ENCODE data around the gene GSPT1.
A peak's percentile ranks its signal among the peaks of the same experiment; 100 is the strongest.

The GSPT1 gene

GRCh38 chr16:11913425-11914079 lies 2.2 kb downstream of the GSPT1 start:
- DNase-seq (ENCODE audit: low read depth), result peak; percentile 45

DNA sequence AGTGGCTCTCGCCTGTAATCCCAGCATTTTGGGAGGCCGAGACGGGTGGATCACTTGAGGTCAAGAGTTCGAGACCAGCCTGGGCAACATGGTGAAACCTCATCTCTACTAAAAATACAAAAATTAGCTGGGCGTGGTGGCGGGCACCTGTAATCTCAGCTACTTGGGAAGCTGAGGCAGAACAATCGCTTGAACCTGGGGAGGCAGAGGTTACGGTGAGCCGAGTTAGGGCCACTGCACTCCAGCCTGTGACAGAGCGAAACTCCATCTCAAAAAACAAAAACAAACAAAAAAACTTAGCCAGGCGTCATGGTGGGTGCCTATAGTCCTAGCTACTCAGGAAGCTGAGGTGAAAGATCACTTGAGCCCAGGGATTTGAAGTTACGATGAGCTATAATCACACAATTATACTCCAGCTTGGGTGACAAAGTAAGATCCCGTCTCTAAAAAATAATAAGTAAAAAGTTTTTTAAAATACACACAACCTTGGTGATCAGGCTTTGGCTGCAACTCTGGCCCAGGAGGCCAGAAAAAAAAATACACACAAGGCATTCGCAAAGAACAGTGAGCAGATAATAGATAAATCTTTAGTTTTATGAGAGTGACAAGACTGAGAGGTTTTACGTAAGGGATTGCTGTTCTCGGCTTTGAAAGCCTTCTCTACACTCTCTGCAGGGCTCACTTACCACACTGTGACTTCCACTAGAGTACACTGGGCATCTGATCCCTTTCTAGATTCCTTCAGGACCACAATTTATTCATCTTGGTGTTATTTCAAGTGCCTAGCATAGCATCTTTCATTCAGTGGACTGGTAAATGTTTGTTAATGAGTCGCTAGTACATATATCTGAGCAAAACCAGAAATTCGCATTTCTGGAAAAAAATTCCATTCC lies 5.9 kb downstream of the GSPT1 start:
- no peak for DNase-seq (ENCODE audit: low read depth)

DNA sequence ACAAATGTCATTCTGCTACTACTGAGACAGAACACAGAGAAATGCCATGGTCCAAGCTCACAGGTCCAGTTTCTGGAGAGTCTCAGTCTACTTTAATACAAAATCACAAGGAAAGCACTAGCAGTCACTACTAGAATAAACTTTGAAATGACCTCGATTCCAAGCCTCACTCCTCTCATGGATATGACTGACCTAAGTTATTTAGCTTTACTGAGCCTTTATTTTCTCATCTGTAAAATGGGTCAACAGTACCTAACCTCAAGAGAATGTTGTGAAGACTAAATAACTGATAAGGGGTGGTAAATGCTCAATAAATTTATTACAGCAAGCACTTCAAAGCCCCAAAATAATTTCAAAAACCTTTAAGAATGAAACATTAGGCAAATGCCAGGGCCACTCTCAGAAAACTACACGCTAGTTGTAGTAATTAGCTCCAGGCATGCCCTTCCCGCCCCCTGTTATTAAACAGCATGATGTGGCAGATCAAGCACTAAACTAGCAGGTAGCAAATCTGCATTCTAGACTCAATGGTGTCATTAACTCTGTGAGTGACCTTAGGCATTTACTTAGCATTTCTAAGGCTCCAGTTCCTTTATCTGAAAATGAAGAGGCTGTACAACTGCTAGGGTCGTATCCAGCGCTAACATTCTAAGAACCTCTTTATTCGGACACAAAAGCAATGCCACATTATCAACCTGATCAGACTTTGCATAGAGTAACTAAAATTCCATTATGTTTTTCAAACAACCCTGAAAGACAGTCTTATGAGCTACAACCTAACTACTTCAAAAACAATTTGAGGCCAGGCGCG lies 8.4 kb downstream of the GSPT1 start:
- no peak for DNase-seq (ENCODE audit: low read depth)

DNA sequence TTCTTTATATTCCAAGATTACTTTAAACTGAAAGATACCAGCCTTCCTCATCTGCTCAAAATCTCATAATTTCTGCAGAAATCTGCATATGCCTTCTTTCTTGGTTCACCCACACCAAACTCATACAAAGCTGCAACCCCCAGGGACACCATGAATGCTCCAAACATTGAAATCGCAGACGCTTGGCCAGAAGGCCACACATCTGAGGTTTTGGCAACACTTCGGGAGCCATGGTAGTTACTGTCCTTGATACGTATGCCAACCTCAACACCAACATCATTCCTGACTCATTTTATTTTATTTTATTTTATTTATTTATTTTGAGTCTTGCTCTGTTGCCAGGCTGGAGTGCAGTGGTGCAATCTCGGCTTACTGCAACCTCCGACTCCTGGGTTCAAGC lies 11.8 kb downstream of the GSPT1 start:
- no peak for DNase-seq (ENCODE audit: low read depth)

- no peak for DNase-seq (ENCODE audit: low read depth)
These were observed 14.7 kb downstream of the GSPT1 start for GRCh38 chr16:11901091-11901490.

GRCh38 chr16:11896486-11897176 lies 19.1 kb downstream of the GSPT1 start:
- DNase-seq (ENCODE audit: low read depth), result no peak

- no peak for DNase-seq (ENCODE audit: low read depth)
These were observed 22.2 kb downstream of the GSPT1 start for GRCh38 chr16:11893571-11893970.

GRCh38 chr16:11892761-11893160 lies 23.0 kb downstream of the GSPT1 start:
- DNase-seq (ENCODE audit: low read depth), result no peak

- DNase-seq (ENCODE audit: low read depth), result no peak
These were observed 25.4 kb downstream of the GSPT1 start for GRCh38 chr16:11890231-11890965.

GRCh38 chr16:11886881-11887280 lies 28.9 kb downstream of the GSPT1 start:
- DNase-seq (ENCODE audit: low read depth), result no peak

GRCh38 chr16:11884035-11884434 lies 31.7 kb downstream of the GSPT1 start:
- no peak for DNase-seq (ENCODE audit: low read depth)

DNA sequence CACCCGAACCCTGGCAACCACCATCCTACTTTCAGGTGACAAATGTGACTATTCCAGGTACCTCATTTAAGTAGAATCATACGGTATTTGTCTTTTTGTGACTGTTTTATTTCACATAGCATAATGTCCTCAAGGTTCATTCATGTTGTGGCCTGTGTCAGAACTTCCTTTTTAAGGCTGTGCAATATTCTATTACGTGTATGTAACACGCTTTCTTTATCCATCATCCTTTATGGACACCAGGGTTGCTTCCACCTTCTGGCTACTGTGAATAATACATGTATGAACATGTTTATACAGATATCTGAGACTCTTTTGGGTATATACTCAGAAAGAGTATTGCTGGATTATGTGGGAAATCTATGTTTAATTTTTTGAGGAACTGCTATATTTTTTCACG lies 35.7 kb downstream of the GSPT1 start:
- no peak for DNase-seq (ENCODE audit: low read depth)

DNA sequence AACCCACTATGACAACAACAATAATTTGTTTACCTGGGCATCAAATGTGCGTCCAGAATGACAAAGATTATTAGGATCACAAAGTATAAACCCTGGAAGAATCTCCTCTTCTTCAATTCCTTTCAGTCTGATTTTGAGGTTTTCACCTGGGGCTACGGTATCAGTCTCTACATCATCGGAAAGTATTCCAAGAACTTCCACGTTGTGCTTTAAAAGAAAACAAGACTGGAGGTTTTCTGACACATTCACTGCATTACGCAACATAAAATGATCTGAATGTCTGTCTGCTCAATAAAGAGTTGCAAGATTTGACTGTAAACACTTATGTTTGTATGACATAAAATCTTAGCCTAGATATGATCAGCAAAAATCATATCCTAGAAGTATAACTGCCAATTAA lies 38.4 kb downstream of the GSPT1 start:
- DNase-seq (ENCODE audit: low read depth), result no peak

- DNase-seq (ENCODE audit: low read depth), result no peak
These were observed 39.5 kb downstream of the GSPT1 start for GRCh38 chr16:11876306-11876705.

GRCh38 chr16:11875721-11876120 lies 40.0 kb downstream of the GSPT1 start:
- no peak for DNase-seq (ENCODE audit: low read depth)

DNA sequence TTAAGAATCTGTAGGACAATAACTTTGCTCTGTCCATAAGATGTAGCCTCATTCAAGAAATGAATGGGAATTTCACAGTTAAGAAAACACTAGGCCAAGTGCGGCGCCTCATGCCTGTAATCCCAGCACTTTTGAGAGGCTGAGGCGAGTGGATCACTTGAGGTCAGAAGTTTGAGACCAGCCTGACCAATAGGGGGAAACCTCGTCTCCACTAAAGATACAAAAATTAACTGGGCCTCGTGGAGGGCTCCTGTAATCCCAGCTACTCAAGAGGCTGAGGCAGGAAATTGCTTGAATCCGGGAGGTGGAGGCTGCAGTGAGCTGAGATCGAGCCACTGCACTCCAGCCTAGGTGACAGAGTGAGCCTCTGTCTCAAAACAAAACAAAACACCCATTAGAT lies 44.6 kb downstream of the GSPT1 start:
- no peak for DNase-seq (ENCODE audit: low read depth)

DNA sequence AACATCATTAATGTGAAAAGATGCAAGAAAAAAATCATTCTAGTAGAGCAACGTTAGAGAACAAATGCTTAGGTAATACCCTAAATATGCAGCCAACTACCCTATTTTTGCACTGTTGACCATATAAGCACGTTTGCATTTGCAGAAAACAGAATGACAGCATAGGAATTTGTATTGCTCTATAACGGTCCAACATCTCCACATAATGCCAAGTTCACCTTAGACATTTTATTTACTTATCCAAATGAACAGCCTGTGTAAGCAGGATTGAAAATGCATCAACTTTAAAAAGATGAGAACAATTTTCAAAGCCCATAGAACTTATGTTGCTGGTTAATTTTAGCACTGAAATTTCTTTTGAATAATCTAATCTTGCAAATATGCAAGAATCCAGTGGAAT lies 45.4 kb downstream of the GSPT1 start:
- no peak for DNase-seq (ENCODE audit: low read depth)

- DNase-seq (ENCODE audit: low read depth), result no peak
These were observed 46.2 kb downstream of the GSPT1 start for GRCh38 chr16:11869353-11870228.

- no peak for DNase-seq (ENCODE audit: low read depth)
These were observed 47.3 kb downstream of the GSPT1 start for GRCh38 chr16:11868412-11868980.

- no peak for DNase-seq (ENCODE audit: low read depth)
These were observed 53.3 kb downstream of the GSPT1 start for GRCh38 chr16:11862489-11862888.

Measured in T follicular helper cell (primary cell).